B cell (primary cell): ENCODE measurements around the gene TIAM2.

ENCODE experiments used
- CTCF ChIP-seq: fragments of 200-600 bp; IDR thresholded peaks from one replicate; pipeline ENCODE4 v1.8.0; 2022; ENCODE audit warnings: antibody characterized with exemption, mild to moderate bottlenecking
- EZH2 ChIP-seq: IDR thresholded peaks from 2 replicates; pipeline ENCODE4 v1.6.1; 2012; ENCODE audit warnings: borderline replicate concordance, low read depth, mild to moderate bottlenecking, moderate library complexity, low read length; ENCODE audit not compliant: insufficient read depth, poor library complexity, severe bottlenecking

- TF ChIP-seq CTCF (no peak), EZH2 (no peak)
These were observed 86.0 kb downstream of the TIAM2 start for GRCh38 chr6:155080881-155081845.
